CD4-positive, alpha-beta memory T cell (primary cell): ENCODE results near the gene ILF2. TPM values are rescaled to one million over a fixed set of nuclear protein-coding genes. Genes with fewer than 3 reads are reported as not detected.
"Not testable (repeated sequence)": the region's sequence is repeated elsewhere in the genome, so short reads cannot be mapped to it uniquely, and the experiment has no call there.

ENCODE experiments used
- CTCF ChIA-PET: fragments of 350-600 bp; sonication (Branson Sonifier 250); formaldehyde crosslinking; loops from one replicate; lab custom pipeline; 2021; ENCODE audit warnings: inconsistent platforms; ENCODE audit not compliant: partially characterized antibody; lab: Charles Lee
- POLR2A ChIA-PET: fragments of 350-600 bp; sonication (Branson Sonifier 250); formaldehyde crosslinking; loops from one replicate; lab custom pipeline; 2021; ENCODE audit not compliant: partially characterized antibody; lab: Charles Lee
- DNase-seq, 5 donors: peaks; one replicate each; pipeline versions ENCODE4 v3.0.0 to v3.0.0-alpha.2; 2020 to 2022; ENCODE audit warnings: mixed read lengths in 1 of 5
- H3K27ac ChIP-seq: one replicate; pipeline ENCODE4 v1.7.0; 2013; ENCODE audit warnings: low read depth, low read length
- H3K27me3 ChIP-seq: 2 replicates; pipeline ENCODE4 v1.7.0; 2013; ENCODE audit warnings: mild to moderate bottlenecking, low read length, moderate library complexity; ENCODE audit not compliant: insufficient read depth
- H3K36me3 ChIP-seq: 2 replicates; pipeline ENCODE4 v1.7.0; 2013; ENCODE audit warnings: mild to moderate bottlenecking, low read length, moderate library complexity; ENCODE audit not compliant: insufficient read depth
- H3K4me1 ChIP-seq: 2 replicates; pipeline ENCODE4 v1.7.0; 2013; ENCODE audit warnings: mild to moderate bottlenecking, low read length, moderate library complexity; ENCODE audit not compliant: insufficient read depth
- H3K4me3 ChIP-seq, 2 donors: one replicate each; pipeline ENCODE4 v1.7.0; 2013; ENCODE audit warnings: low read length in 2 of 2, mild to moderate bottlenecking in 1 of 2
- H3K9me3 ChIP-seq, 2 donors: one replicate each; pipeline ENCODE4 v1.7.0; 2013; ENCODE audit warnings: low read length in 2 of 2, control low read depth in 1 of 2; ENCODE audit not compliant: control insufficient read depth in 1 of 2
- H3K27ac Mint-ChIP-seq, 7 donors: one replicate each; pipeline ENCODE4 v1.8.0; 2020 to 2021; ENCODE audit warnings: mixed read lengths in 7 of 7, mild to moderate bottlenecking in 6 of 7, inconsistent platforms in 3 of 7, moderate library complexity in 3 of 7
- H3K27me3 Mint-ChIP-seq, 2 donors: one replicate each; pipeline ENCODE4 v1.8.0; 2020 to 2021; ENCODE audit warnings: mixed read lengths in 2 of 2
- H3K36me3 Mint-ChIP-seq, 2 donors: one replicate each; pipeline ENCODE4 v1.8.0; 2020 to 2021; ENCODE audit warnings: mixed read lengths in 2 of 2, inconsistent platforms in 1 of 2, mild to moderate bottlenecking in 1 of 2
- H3K4me1 Mint-ChIP-seq, 4 donors: one replicate each; pipeline ENCODE4 v1.8.0; 2020 to 2021; ENCODE audit warnings: mixed read lengths in 4 of 4, mild to moderate bottlenecking in 1 of 4
- H3K4me3 Mint-ChIP-seq, 8 donors: one replicate each; pipeline ENCODE4 v1.8.0; 2020 to 2021; ENCODE audit warnings: mixed read lengths in 8 of 8, mild to moderate bottlenecking in 7 of 8, moderate library complexity in 6 of 8, inconsistent platforms in 3 of 8
- H3K9me3 Mint-ChIP-seq, 8 donors: one replicate each; pipeline ENCODE4 v1.8.0; 2020 to 2021; ENCODE audit warnings: mixed read lengths in 8 of 8, mild to moderate bottlenecking in 5 of 8, inconsistent platforms in 3 of 8, moderate library complexity in 1 of 8
- intact Hi-C: fragments of 100-400 bp; cut with micrococcal nuclease; formaldehyde crosslinking; loops from one replicate; pipeline ENCODE4 v1.15.1; 2023
- polyA plus RNA-seq, 2 donors: library from polyadenylated mRNA; unstranded; fragments of 300-500 nt; fragmentation: Illumina TruSeq; gene quantifications; one replicate each; pipeline ENCODE4 v1.2.3, GENCODE V29; 2021
- total RNA-seq, 2 experiments: library from RNA; stranded (reverse); gene quantifications; one replicate each; pipeline ENCODE4 v1.2.3, GENCODE V29; 2021

ILF2 gene
- total and polyA plus RNA-seq, 4 experiments from 2014 or later, result 82.3 to 200 (median 112) TPM

DNA sequence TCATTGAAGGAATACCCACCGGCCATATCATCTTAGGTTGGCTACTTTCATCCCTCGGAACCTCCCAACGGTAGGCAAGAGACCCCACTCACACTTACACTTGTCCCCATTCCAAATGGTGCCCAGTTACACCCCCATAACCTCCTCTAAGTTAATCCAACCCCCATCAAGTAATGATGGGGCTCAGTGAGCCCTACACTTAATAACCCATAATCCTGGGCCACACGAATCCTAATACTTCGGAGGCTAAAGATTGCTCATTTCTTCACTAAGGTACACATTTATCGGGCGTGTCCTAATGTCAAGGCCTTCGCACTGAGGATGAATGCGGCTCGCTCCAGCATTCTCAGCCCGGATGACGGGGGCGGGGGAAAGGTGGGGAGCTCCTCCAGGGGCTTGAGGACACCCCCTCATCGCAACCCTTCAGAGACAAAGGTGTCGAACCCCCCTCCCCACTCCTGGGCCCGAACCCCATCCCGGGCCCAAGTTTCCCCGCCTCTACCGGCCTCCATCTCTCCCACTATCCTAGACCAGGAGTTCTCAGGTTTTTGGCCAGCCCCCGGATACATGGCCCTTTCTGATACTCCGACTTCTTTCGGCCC is 435 bp downstream of the ILF2 start:
- peak overlapping the region; percentile 72 to 93 for H3K4me3 ChIP-seq
- Mint-ChIP-seq H3K9me3 (no peaks in the 10 kb centered on the region), H3K27ac (no peak overlapping the region), H3K4me1 (peaks cover 11 to 16% (median 13%) of the 10 kb centered on the region in 4 donors), H3K27me3 (no peaks in the 10 kb centered on the region), H3K4me3 (no peak overlapping the region), H3K36me3 (peaks cover 32 to 36% of the 10 kb centered on the region in 2 donors)
- peaks cover 26% of the 10 kb centered on the region for H3K4me1 ChIP-seq
- peak overlapping the region; percentile 90 for H3K27ac ChIP-seq
- no peak for DNase-seq
- peaks cover 41% of the 10 kb centered on the region for H3K36me3 ChIP-seq
- no peaks in the 10 kb centered on the region for H3K27me3 ChIP-seq
- POLR2A ChIA-PET, result interaction anchor here (0.5 to 3.4 kb wide), 9 partner anchors 11 to 321 kb away, joined by 3 to 37 read pairs (median 6); partner anchors contain the start of genes CHTOP, INTS3, RPS27 and SNAPIN
- CTCF ChIA-PET, result no interaction called here
- no peaks in the 10 kb centered on the region for H3K9me3 ChIP-seq
- intact Hi-C loops, result loop anchor here (2.0 kb wide), 3 partner anchors 138 to 938 kb away; partner anchors contain the start of genes ADAR and GATAD2B

DNA sequence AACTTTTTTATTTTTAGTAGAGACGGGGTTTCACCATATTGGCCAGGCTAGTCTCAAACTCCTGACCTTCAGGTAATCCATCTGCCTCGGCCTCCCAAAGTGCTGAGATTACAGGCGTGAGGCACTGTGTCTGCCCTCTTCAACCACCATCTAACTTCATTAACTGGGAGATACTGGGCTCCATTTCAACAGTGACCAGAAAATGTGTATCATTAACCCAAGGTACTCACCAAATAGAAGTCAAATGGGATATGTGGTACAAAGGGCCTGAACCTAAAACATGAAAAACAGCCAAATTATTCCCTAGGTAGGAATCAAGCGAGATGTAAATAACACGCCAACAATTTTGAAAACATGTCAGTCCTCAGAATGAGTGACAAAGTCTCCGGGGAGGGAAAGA is 1.2 kb downstream of the ILF2 start:
- Histone ChIP-seq H3K27me3 (no peaks in the 10 kb centered on the region), H3K4me1 (peaks cover 26% of the 10 kb centered on the region), H3K4me3 (peak overlapping the region in 1 of 2 donors; percentile 72), H3K36me3 (peaks cover 49% of the 10 kb centered on the region), H3K9me3 (no peaks in the 10 kb centered on the region), H3K27ac (peak overlapping the region; percentile 90)
- no peak for DNase-seq
- Mint-ChIP-seq H3K4me3 (no peak overlapping the region), H3K27ac (peak overlapping the region in 1 of 7 donors; percentile 83), H3K36me3 (peaks cover 40 to 44% of the 10 kb centered on the region in 2 donors), H3K4me1 (peaks cover 11 to 16% (median 13%) of the 10 kb centered on the region in 4 donors), H3K9me3 (no peaks in the 10 kb centered on the region), H3K27me3 (no peaks in the 10 kb centered on the region)
- ChIA-PET POLR2A (interaction anchor here (1.2 to 3.4 kb wide), 4 partner anchors 10 to 36 kb away, joined by 5 to 37 read pairs (median 10); partner anchors contain the start of genes CHTOP and SNAPIN), CTCF (interaction anchor here (1.1 kb wide), 1 partner anchor 8 kb away, joined by 3 read pairs; no protein-coding TSS in a partner anchor)
- intact Hi-C loops, result loop anchor here (2.0 kb wide), 3 partner anchors 137 to 939 kb away; partner anchors contain the start of genes ADAR and GATAD2B

DNA sequence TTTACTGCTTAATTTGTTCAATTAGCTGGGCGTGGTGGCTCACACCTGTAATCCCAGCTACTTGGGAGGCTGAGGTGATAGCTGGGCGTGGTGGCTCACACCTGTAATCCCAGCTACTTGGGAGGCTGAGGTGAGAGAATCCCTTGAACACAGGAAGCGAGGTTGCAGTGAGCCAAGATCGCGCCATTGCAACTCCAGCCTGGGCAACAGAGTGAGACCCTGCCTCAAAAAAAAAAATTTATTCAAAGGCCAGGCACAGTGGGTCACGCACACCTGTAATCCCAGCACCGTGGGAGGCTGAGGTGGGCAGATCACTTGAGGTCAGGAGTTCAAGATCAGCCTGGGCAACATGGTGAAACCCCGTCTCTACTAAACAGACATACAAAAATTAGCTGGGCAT is 2.1 kb downstream of the ILF2 start:
- peaks cover 11 to 16% (median 13%) of the 10 kb centered on the region in 4 donors for H3K4me1 Mint-ChIP-seq
- intact Hi-C loops, DNase-seq, H3K27me3 Mint-ChIP-seq, H3K27ac ChIP-seq, H3K4me3 ChIP-seq, H3K27me3 ChIP-seq, H3K9me3 ChIP-seq, H3K9me3 Mint-ChIP-seq: not testable (repeated sequence)
- H3K36me3 ChIP-seq, result peaks cover 58% of the 10 kb centered on the region
- ChIA-PET CTCF (interaction anchor here (1.1 kb wide), 1 partner anchor 9 kb away, joined by 3 read pairs; no protein-coding TSS in a partner anchor), POLR2A (interaction anchor here (0.7 to 2.2 kb wide), 3 partner anchors 10 to 136 kb away, joined by 3 to 7 read pairs (median 5); partner anchors contain the start of genes CHTOP and SNAPIN)
- peaks cover 48 to 51% of the 10 kb centered on the region in 2 donors for H3K36me3 Mint-ChIP-seq
- peaks cover 26% of the 10 kb centered on the region for H3K4me1 ChIP-seq
- peak overlapping the region in 5 of 7 donors; percentile 32 to 68 (median 64) for H3K27ac Mint-ChIP-seq
- peak overlapping the region in 6 of 8 donors; percentile 61 to 73 (median 69) for H3K4me3 Mint-ChIP-seq

DNA sequence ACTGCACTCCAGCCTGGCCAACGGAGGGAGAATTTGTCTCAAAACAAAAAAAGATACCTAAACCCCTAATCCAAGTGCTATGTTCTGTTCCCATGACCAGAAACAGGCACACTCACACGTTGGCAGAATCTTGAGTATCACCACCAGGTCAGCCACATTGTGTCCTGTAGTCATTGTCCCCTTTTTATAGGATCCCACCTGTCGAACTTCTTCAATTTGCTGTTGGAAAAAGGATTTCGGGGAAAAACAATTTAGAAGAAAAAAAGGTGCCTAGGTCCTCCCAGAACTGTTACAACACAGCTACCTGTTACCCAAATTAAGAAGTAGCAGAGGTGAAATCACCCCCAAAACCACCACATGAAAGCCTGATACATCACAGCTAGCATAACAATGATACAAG is 3.4 kb downstream of the ILF2 start:
- Histone ChIP-seq H3K27ac (peak overlapping the region; percentile 6), H3K4me1 (peaks cover 26% of the 10 kb centered on the region), H3K9me3 (no peaks in the 10 kb centered on the region), H3K36me3 (peaks cover 70% of the 10 kb centered on the region), H3K4me3 (no peak overlapping the region), H3K27me3 (no peaks in the 10 kb centered on the region)
- ChIA-PET POLR2A (interaction anchor here (1.1 to 2.2 kb wide), 2 partner anchors 9 to 33 kb away, joined by 5 read pairs; partner anchors contain the start of genes CHTOP and SNAPIN), CTCF (interaction anchor here (0.9 kb wide), 1 partner anchor 156 kb away, joined by 3 read pairs; no protein-coding TSS in a partner anchor)
- Mint-ChIP-seq H3K9me3 (no peaks in the 10 kb centered on the region), H3K4me1 (peaks cover 11 to 15% (median 13%) of the 10 kb centered on the region in 4 donors), H3K27me3 (no peaks in the 10 kb centered on the region), H3K27ac (peak overlapping the region in 2 of 7 donors; percentile 68 to 72), H3K36me3 (peaks cover 54 to 63% of the 10 kb centered on the region in 2 donors), H3K4me3 (no peak overlapping the region)
- no peak for DNase-seq
- intact Hi-C loops, result no loop called here

DNA sequence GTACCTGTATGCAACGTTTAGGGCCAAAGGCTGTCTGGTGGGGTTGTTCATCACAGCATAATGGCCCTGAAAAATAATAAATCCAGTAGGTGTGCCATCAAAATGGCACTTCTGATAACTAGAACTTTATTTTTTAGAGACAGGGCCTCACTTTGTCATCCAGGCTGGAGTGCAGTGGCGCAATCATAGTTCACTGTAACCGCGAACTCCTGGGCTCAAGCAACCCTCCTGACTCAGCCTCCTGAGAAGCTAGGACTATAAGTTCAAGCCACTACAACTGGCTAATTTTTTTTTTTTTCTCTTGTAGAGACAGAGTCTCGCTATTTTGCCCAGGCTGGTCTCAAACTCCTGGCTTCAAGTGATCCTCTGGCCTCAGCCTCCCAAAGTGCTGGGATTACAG is 7.6 kb downstream of the ILF2 start:
- POLR2A ChIA-PET, result no interaction called here

DNA sequence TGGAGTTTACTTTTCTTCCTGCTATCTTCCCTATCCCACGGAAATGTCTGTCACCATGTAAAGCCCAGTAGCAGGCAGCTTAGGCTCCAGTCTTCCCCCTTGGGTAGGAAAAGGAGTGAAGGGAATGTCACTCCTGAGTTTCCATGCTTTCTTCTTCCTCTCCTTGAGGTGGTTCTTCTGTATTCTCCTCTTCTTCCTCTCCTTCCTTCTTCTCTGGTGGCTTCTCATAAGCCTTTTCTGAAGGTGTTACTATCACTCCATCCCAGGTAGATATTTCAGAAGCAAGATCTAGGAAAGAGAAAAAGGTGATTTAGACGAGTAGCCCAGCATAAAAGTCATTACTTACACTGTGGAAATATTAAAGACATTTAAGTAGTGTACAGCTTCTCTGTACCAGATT is 8.5 kb downstream of the ILF2 start:
- DNase-seq, result no peak
- H3K4me1 ChIP-seq, result peaks cover 19% of the 10 kb centered on the region
- Mint-ChIP-seq H3K36me3 (peaks cover 53 to 61% of the 10 kb centered on the region in 2 donors), H3K4me1 (peaks cover 7 to 18% (median 13%) of the 10 kb centered on the region in 4 donors), H3K4me3 (no peak overlapping the region), H3K9me3 (no peaks in the 10 kb centered on the region), H3K27me3 (no peaks in the 10 kb centered on the region), H3K27ac (peak overlapping the region in 3 of 7 donors; percentile 11 to 87 (median 22))
- CTCF ChIA-PET, result no interaction called here
- H3K27ac ChIP-seq, result no peak overlapping the region
- intact Hi-C loops, result no loop called here
- no peaks in the 10 kb centered on the region for H3K27me3 ChIP-seq
- no peaks in the 10 kb centered on the region for H3K9me3 ChIP-seq
- POLR2A ChIA-PET, result interaction anchor here (1.7 kb wide), 1 partner anchor 65 kb away, joined by 4 read pairs; the partner anchor contains the start of gene INTS3
- peaks cover 65% of the 10 kb centered on the region for H3K36me3 ChIP-seq
- no peak overlapping the region for H3K4me3 ChIP-seq

More for the DNA sequence above, 7.6 kb downstream of the ILF2 start:
- Mint-ChIP-seq H3K36me3 (peaks cover 62 to 70% of the 10 kb centered on the region in 2 donors), H3K27me3 (no peaks in the 10 kb centered on the region), H3K9me3 (no peaks in the 10 kb centered on the region), H3K4me3 (no peak overlapping the region), H3K27ac (no peak overlapping the region), H3K4me1 (peaks cover 9 to 26% (median 16%) of the 10 kb centered on the region in 4 donors)
- CTCF ChIA-PET, result no interaction called here
- no peak for DNase-seq
- Histone ChIP-seq H3K9me3 (no peaks in the 10 kb centered on the region), H3K4me1 (peaks cover 16% of the 10 kb centered on the region), H3K4me3 (no peak overlapping the region), H3K36me3 (peaks cover 74% of the 10 kb centered on the region), H3K27me3 (no peaks in the 10 kb centered on the region), H3K27ac (no peak overlapping the region)
- intact Hi-C loops, result no loop called here
